ENCODE data around the gene NKD2. TPM values are rescaled to one million over a fixed set of nuclear protein-coding genes. Genes with fewer than 3 reads are reported as not detected.

NKD2 gene
- total RNA-seq, 1 experiment from 2014 or later: 0.21 TPM

- peak; percentile 17 for TF ChIP-seq CTCF (IDR thresholded peaks at IDR 0.05; ENCODE audit: unreplicated experiment)
- Mint-ChIP-seq H3K4me1 (ENCODE audit: insufficient read depth, unreplicated experiment) (peaks cover 19% of the 10 kb centered on the region), H3K27ac (ENCODE audit: low read depth, unreplicated experiment) (no peak overlapping the region), H3K27me3 (ENCODE audit: insufficient read depth, unreplicated experiment) (peaks cover 46% of the 10 kb centered on the region), H3K4me3 (ENCODE audit: unreplicated experiment) (peak overlapping the region; percentile 64), H3K36me3 (ENCODE audit: insufficient read depth, unreplicated experiment) (no peaks in the 10 kb centered on the region), H3K9me3 (ENCODE audit: unreplicated experiment) (no peaks in the 10 kb centered on the region)
- ChIA-PET CTCF (no interaction called here), POLR2A (interaction anchor here (0.7 kb wide), 1 partner anchor 495 kb away, joined by 3 read pairs; no protein-coding TSS in a partner anchor)
- no TSS peak for BruUV-seq (replicated peaks)
- intact Hi-C loops (cut with micrococcal nuclease): loop anchor here (5.0 kb wide), 1 partner anchor 163 kb away; no protein-coding TSS in a partner anchor
- no peak for DNase-seq (ENCODE audit: unreplicated experiment)
These were observed 3.9 kb upstream of the NKD2 start for GRCh38 chr5:1004461-1005248.

GRCh38 chr5:1005249-1005851, 3.3 kb upstream of the NKD2 start:
- Mint-ChIP-seq H3K36me3 (ENCODE audit: insufficient read depth, unreplicated experiment) (no peaks in the 10 kb centered on the region), H3K27ac (ENCODE audit: low read depth, unreplicated experiment) (no peak overlapping the region), H3K9me3 (ENCODE audit: unreplicated experiment) (no peaks in the 10 kb centered on the region), H3K4me1 (ENCODE audit: insufficient read depth, unreplicated experiment) (peaks cover 19% of the 10 kb centered on the region), H3K4me3 (ENCODE audit: unreplicated experiment) (no peak overlapping the region), H3K27me3 (ENCODE audit: insufficient read depth, unreplicated experiment) (peaks cover 46% of the 10 kb centered on the region)
- intact Hi-C loops (cut with micrococcal nuclease): no loop called here
- TF ChIP-seq CTCF (IDR thresholded peaks at IDR 0.05; ENCODE audit: unreplicated experiment): no peak
- BruUV-seq (replicated peaks): no TSS peak
- no peak for DNase-seq (ENCODE audit: unreplicated experiment)
- POLR2A ChIA-PET: interaction anchor here (0.7 to 1.0 kb wide), 2 partner anchors 14 to 494 kb away, joined by 3 read pairs; no protein-coding TSS in a partner anchor
- CTCF ChIA-PET: no interaction called here

- ChIA-PET POLR2A (interaction anchor here (0.6 to 1.0 kb wide), 3 partner anchors 9 to 323 kb away, joined by 3 read pairs; no protein-coding TSS in a partner anchor), CTCF (interaction anchor here (0.6 to 0.7 kb wide), 2 partner anchors 106 to 303 kb away, joined by 3 read pairs; partner anchors contain the start of gene SLC12A7)
- no peak for DNase-seq (ENCODE audit: unreplicated experiment)
- peaks cover 47% of the 10 kb centered on the region for H3K27me3 Mint-ChIP-seq (ENCODE audit: insufficient read depth, unreplicated experiment)
- no peaks in the 10 kb centered on the region for H3K9me3 Mint-ChIP-seq (ENCODE audit: unreplicated experiment)
- BruUV-seq (replicated peaks): no TSS peak
- no peak overlapping the region for H3K4me3 Mint-ChIP-seq (ENCODE audit: unreplicated experiment)
- no peak for TF ChIP-seq CTCF (IDR thresholded peaks at IDR 0.05; ENCODE audit: unreplicated experiment)
- intact Hi-C loops (cut with micrococcal nuclease): no loop called here
- H3K4me1 Mint-ChIP-seq (ENCODE audit: insufficient read depth, unreplicated experiment): peaks cover 19% of the 10 kb centered on the region
- no peak overlapping the region for H3K27ac Mint-ChIP-seq (ENCODE audit: low read depth, unreplicated experiment)
- H3K36me3 Mint-ChIP-seq (ENCODE audit: insufficient read depth, unreplicated experiment): no peaks in the 10 kb centered on the region
These were observed 2.5 kb upstream of the NKD2 start for GRCh38 chr5:1005904-1006655.

GRCh38 chr5:1006656-1007071, 1.9 kb upstream of the NKD2 start:
- no peaks in the 10 kb centered on the region for H3K9me3 Mint-ChIP-seq (ENCODE audit: unreplicated experiment)
- CTCF ChIA-PET: interaction anchor here (0.7 kb wide), 1 partner anchor 303 kb away, joined by 3 read pairs; no protein-coding TSS in a partner anchor
- no peaks in the 10 kb centered on the region for H3K36me3 Mint-ChIP-seq (ENCODE audit: insufficient read depth, unreplicated experiment)
- TF ChIP-seq CTCF (IDR thresholded peaks at IDR 0.05; ENCODE audit: unreplicated experiment): no peak
- H3K4me1 Mint-ChIP-seq (ENCODE audit: insufficient read depth, unreplicated experiment): peaks cover 19% of the 10 kb centered on the region
- H3K27me3 Mint-ChIP-seq (ENCODE audit: insufficient read depth, unreplicated experiment): peaks cover 53% of the 10 kb centered on the region
- H3K27ac Mint-ChIP-seq (ENCODE audit: low read depth, unreplicated experiment): no peak overlapping the region
- H3K4me3 Mint-ChIP-seq (ENCODE audit: unreplicated experiment): no peak overlapping the region
- POLR2A ChIA-PET: interaction anchor here (0.6 to 0.7 kb wide), 2 partner anchors 8 to 322 kb away, joined by 3 read pairs; no protein-coding TSS in a partner anchor
- intact Hi-C loops (cut with micrococcal nuclease): no loop called here
- BruUV-seq (replicated peaks): no TSS peak
- DNase-seq (ENCODE audit: unreplicated experiment): no peak
